Heart right ventricle (tissue), 16 donors: ENCODE data around the gene DNAH5. TPM values are rescaled to one million over a fixed set of nuclear protein-coding genes. Genes with fewer than 3 reads are reported as not detected.
A peak's percentile ranks its signal among the peaks of the same experiment; 100 is the strongest.

Source experiments
- ATAC-seq, 8 donors: fragments of 200-7000 bp; cut with Tn5 transposase; one replicate each; pipeline ENCODE4 v1.9.1; 2020; ENCODE audit warnings: mild to moderate bottlenecking in 8 of 8, moderate library complexity in 8 of 8, moderate number of reproducible peaks in 1 of 8
- DNase-seq, 2 donors: peaks; one replicate each; pipeline ENCODE4 v3.0.0-alpha.2; 2020
- H3K27ac ChIP-seq, 10 donors: fragments of 200-600 bp; sonication (generic) in 2 of 10; one replicate each; pipeline versions ENCODE4 v1.5.0 to v1.8.0; 2020 to 2022; ENCODE audit warnings: mild to moderate bottlenecking in 3 of 10
- H3K27me3 ChIP-seq, 7 donors: fragments of 200-600 bp; one replicate each; pipeline ENCODE4 v1.8.0; 2021 to 2022; ENCODE audit warnings: mild to moderate bottlenecking in 2 of 7
- H3K36me3 ChIP-seq, 9 donors: fragments of 200-600 bp; sonication (generic) in 1 of 9; one replicate each; pipeline versions ENCODE4 v1.5.0 to v1.8.0; 2020 to 2022; ENCODE audit warnings: mild to moderate bottlenecking in 2 of 9
- H3K4me1 ChIP-seq, 9 donors: fragments of 200-600 bp; sonication (generic) in 1 of 9; one replicate each; pipeline versions ENCODE4 v1.5.0 to v1.8.0; 2020 to 2022; ENCODE audit warnings: mild to moderate bottlenecking in 4 of 9
- H3K4me3 ChIP-seq, 10 donors: fragments of 200-600 bp; sonication (generic) in 2 of 10; one replicate each; pipeline versions ENCODE4 v1.5.0 to v1.8.0; 2020 to 2022; ENCODE audit warnings: mild to moderate bottlenecking in 7 of 10, moderate library complexity in 2 of 10
- H3K9me3 ChIP-seq, 11 donors: fragments of 200-600 bp in 10 of 11; sonication (generic) in 2 of 11; one replicate each; pipeline versions ENCODE4 v1.5.0 to v1.8.0; 2013 to 2022; ENCODE audit warnings: mild to moderate bottlenecking in 2 of 11, control low read depth in 1 of 11, moderate library complexity in 1 of 11
- WGBS, 2 donors: extraction: QIAGEN DNeasy Blood & Tissue Kit; methylation state at CpG; one replicate each; pipeline ENCODE4 v1.1.7; 2013; ENCODE audit warnings: inconsistent platforms in 1 of 2; 5-methylcytosine and 5-hydroxymethylcytosine counted together
- intact Hi-C, 10 donors: fragments of 100-400 bp; cut with DNase I; formaldehyde crosslinking; loops; one replicate each; pipeline versions ENCODE4 v1.11.1 to v1.14.2; 2022
- polyA plus RNA-seq, 2 donors: library from polyadenylated mRNA; stranded (reverse); fragments of 200-250 nt; gene quantifications; one replicate each; pipeline ENCODE4 v1.2.3, GENCODE V29; 2013
- total RNA-seq, 10 donors: library from RNA; stranded (reverse); fragmentation: NEBNext Ultra II Directional in 3 of 10; extraction: Animal tissue kit (Norgen Biotek cat#: 25700) in 3 of 10; gene quantifications; one replicate each; pipeline versions ENCODE4 v1.2.1 to v1.2.4, GENCODE V29; 2021 to 2023
- TF ChIP-seq, protein P1 (sequence below), 9 donors: fragments of 200-600 bp; sonication (generic) in 2 of 9; IDR thresholded peaks; one replicate each; pipeline versions ENCODE4 v1.5.0 to v1.8.0; 2021 to 2022; ENCODE audit warnings: antibody characterized with exemption in 9 of 9, mild to moderate bottlenecking in 5 of 9, moderate library complexity in 1 of 9
- donor health status: Arrhythmogenic right ventricular cardiomyopathy.
- donor health status: ischemic (EF 13 %, LVEDD 7.1; RV severe dilation, severe dysfunction).
- donor health status: healthy with polysubstance abuse.
- donor health status: DM: no; HTN: yes; CAD: no.
- donor health status: DM: no; HTN: no; CAD: no.
- donor health status: ischemic (EF 25% LVEDD 6.9; RV normal size, moderate dysfunction).
- donor health status: ischemic (EF 25% LVEDD 5.7; RV mildly dilated, moderate dysfunction).
- donor health status: healthy.
- donor health status: DM: yes; HTN: yes; CAD: no.
- donor health status: Ischemic cardiomyopathy.
- donor health status: ischemic (EF 35%, LVEDD 5.7; RV mildly dilated, moderate dysfunction).
- donor health status: nonischemic (EF 11% LVEDD 7.7; RV severe dilation, severe dysfunction).
- donor health status: DM: yes; HTN: yes; CAD: no.
- donor health status: PGD.
- donor health status: ischemic (EF 29% LVEDD 5.4; RV normal size, mild dysfunction).
- donor health status: nonischemic (EF 23%, LVEDD 6.1; RV moderate dilation, normal function).

The DNAH5 gene
- total and polyA plus RNA-seq, 12 donors, result 0.02 to 0.53 (median 0.23) TPM; not detected in 2

DNA sequence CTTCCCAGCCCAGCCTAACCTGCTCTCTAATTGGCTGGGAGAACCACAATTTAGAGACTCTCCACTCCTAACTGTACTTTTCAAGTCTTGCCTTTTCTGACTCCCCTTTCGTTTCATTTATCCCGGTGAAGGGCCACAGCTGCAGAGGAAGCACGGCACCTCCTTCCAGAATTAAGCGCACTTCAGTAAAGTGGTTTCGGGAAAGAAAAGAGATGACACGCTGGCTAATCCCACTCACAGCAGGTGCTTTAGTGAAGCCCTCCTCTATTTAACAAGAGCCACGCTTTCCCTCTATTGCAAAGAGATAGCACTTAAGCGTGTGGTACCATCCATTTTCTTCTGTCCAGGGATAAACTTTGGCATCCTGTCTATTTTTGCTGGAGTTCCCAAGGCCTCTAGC is 4.8 kb downstream of the DNAH5 start:
- TF ChIP-seq, protein P1, sequence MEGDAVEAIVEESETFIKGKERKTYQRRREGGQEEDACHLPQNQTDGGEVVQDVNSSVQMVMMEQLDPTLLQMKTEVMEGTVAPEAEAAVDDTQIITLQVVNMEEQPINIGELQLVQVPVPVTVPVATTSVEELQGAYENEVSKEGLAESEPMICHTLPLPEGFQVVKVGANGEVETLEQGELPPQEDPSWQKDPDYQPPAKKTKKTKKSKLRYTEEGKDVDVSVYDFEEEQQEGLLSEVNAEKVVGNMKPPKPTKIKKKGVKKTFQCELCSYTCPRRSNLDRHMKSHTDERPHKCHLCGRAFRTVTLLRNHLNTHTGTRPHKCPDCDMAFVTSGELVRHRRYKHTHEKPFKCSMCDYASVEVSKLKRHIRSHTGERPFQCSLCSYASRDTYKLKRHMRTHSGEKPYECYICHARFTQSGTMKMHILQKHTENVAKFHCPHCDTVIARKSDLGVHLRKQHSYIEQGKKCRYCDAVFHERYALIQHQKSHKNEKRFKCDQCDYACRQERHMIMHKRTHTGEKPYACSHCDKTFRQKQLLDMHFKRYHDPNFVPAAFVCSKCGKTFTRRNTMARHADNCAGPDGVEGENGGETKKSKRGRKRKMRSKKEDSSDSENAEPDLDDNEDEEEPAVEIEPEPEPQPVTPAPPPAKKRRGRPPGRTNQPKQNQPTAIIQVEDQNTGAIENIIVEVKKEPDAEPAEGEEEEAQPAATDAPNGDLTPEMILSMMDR (IDR thresholded peaks at IDR 0.05), result no peak
- H3K36me3 ChIP-seq, result no peaks in the 10 kb centered on the region
- H3K4me3 ChIP-seq, result no peak overlapping the region
- intact Hi-C loops, result no loop called here
- H3K27ac ChIP-seq, result no peak overlapping the region
- H3K27me3 ChIP-seq, result peaks cover 0 to 15% (median 0%) of the 10 kb centered on the region in 7 donors
- no peaks in the 10 kb centered on the region for H3K4me1 ChIP-seq
- DNase-seq, result no peak
- H3K9me3 ChIP-seq, result peaks cover 0 to 2% (median 0%) of the 10 kb centered on the region in 11 donors
- no peak for ATAC-seq
- WGBS, 2 donors, result 54 to 58% methylated on average over 8 of the region's 8 CpGs

DNA sequence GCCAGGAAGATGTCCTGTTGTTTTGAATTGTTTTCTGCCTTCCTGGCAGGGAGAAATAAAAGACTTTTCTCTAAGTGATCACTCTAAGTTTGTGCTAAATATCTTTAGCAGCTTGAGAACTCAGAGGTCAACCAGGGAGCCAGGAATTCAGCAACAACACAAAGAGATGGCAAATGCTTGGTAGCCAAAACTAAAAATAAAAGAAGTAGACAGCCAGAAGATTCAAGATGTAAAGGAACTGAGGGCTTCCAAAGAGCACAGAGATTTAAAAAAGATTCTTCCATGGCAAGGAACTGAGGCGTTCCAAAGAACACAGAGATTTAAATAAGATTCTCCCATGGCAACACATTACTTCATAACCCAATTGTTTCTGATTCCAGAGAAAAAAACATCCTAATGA is 9.6 kb downstream of the DNAH5 start:
- WGBS, 2 donors, result 64 to 65% methylated on average over 1 of the region's 1 CpG
- DNase-seq, result no peak
- TF ChIP-seq, protein P1 (IDR thresholded peaks at IDR 0.05), result no peak
- intact Hi-C loops, result no loop called here
- Histone ChIP-seq H3K27ac (no peak overlapping the region), H3K4me1 (no peaks in the 10 kb centered on the region), H3K27me3 (peaks cover 0 to 9% (median 0%) of the 10 kb centered on the region in 7 donors), H3K36me3 (no peaks in the 10 kb centered on the region), H3K9me3 (peaks cover 0 to 17% (median 5%) of the 10 kb centered on the region in 11 donors), H3K4me3 (no peak overlapping the region)
- peak in 1 of 8 donors; percentile 31 for ATAC-seq

DNA sequence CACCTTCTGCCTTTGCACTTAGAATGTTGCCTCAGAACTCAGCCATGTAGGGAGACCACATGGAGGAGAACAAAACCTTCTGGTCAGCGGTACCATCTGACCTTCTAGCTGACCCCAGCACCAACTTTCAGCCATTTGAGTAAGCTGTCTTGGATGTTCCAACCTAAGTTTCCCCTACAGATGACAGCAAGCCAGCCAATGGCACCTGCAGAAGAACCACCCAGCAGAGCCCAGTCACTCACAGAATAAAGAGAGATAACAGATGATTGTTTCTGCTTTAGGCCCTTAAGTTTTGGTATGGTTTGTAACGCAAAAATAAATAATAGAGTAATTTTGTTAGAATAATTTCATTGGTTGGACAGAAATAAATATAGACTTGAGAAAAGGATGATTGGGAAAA is 10.4 kb downstream of the DNAH5 start:
- Histone ChIP-seq H3K9me3 (peaks cover 0 to 17% (median 5%) of the 10 kb centered on the region in 11 donors), H3K36me3 (no peaks in the 10 kb centered on the region), H3K27me3 (peaks cover 0 to under 1% (median 0%) of the 10 kb centered on the region in 7 donors), H3K4me3 (no peak overlapping the region), H3K27ac (no peak overlapping the region), H3K4me1 (no peaks in the 10 kb centered on the region)
- ATAC-seq (no peak), DNase-seq (no peak)
- intact Hi-C loops, result no loop called here
- TF ChIP-seq, protein P1 (IDR thresholded peaks at IDR 0.05), result no peak
- WGBS, 2 donors, result 77 to 82% methylated on average over 2 of the region's 2 CpGs

DNA sequence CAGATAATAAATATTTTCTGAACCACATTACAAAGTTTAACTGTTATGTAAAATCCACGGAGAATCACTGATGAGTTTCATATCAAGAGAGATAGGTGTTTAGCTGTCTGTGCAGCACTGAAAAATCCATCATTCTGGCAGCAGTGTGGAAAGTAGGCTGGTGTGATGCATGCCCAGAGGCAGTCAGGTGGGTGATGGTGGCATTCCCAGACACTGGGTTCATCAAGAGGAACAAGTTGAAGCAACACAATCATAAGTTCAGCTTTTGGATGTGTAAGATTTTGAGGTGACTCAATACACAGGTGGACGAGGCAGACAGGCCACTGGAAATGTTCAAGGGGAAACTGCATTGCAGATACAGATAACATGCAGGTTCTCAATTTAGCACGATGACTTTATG is 11.9 kb downstream of the DNAH5 start:
- ATAC-seq (no peak), DNase-seq (no peak)
- TF ChIP-seq, protein P1 (IDR thresholded peaks at IDR 0.05), result no peak
- Histone ChIP-seq H3K4me3 (no peak overlapping the region), H3K9me3 (peaks cover 0 to 17% (median 5%) of the 10 kb centered on the region in 11 donors), H3K27me3 (peaks cover 0 to 8% (median 0%) of the 10 kb centered on the region in 7 donors), H3K4me1 (no peaks in the 10 kb centered on the region), H3K36me3 (no peaks in the 10 kb centered on the region), H3K27ac (no peak overlapping the region)
- 60 to 73% methylated on average over 3 of the region's 3 CpGs for WGBS, 2 donors
- intact Hi-C loops, result no loop called here
